Hepatocyte (in vitro differentiated cells): ENCODE data around the gene HAAO. TPM values are rescaled to one million over a fixed set of nuclear protein-coding genes. Genes with fewer than 3 reads are reported as not detected.

ENCODE experiments used
- DNase-seq: peaks from one replicate; pipeline ENCODE4 v3.0.0-alpha.2; 2016; ENCODE audit warnings: low spot score
- H2AFZ ChIP-seq: fragments of 200-600 bp; sonication (generic); 2 replicates; pipeline ENCODE4 v1.6.0; 2016; ENCODE audit warnings: antibody characterized with exemption, mild to moderate bottlenecking
- H3K27ac ChIP-seq: fragments of 200-600 bp; sonication (generic); 2 replicates; pipeline ENCODE4 v1.5.1; 2016; ENCODE audit warnings: mild to moderate bottlenecking
- H3K27me3 ChIP-seq: fragments of 200-600 bp; sonication (generic); 2 replicates; pipeline ENCODE4 v1.6.1; 2016
- H3K36me3 ChIP-seq: fragments of 200-600 bp; sonication (generic); replicated peaks from 2 replicates; pipeline ENCODE4 v1.5.1; 2016; ENCODE audit warnings: low read depth; ENCODE audit not compliant: insufficient read depth
- H3K4me1 ChIP-seq: fragments of 200-600 bp; sonication (generic); 2 replicates; pipeline ENCODE4 v1.5.1; 2016; ENCODE audit warnings: mild to moderate bottlenecking, moderate library complexity; ENCODE audit not compliant: insufficient read depth
- H3K4me2 ChIP-seq: fragments of 200-600 bp; sonication (generic); 2 replicates; pipeline ENCODE4 v1.6.0; 2016
- H3K4me3 ChIP-seq: fragments of 200-600 bp; sonication (generic); 2 replicates; pipeline ENCODE4 v1.5.1; 2016; ENCODE audit warnings: mild to moderate bottlenecking
- H3K79me2 ChIP-seq: fragments of 200-600 bp; sonication (generic); 2 replicates; pipeline ENCODE4 v1.6.0; 2017; ENCODE audit warnings: mild to moderate bottlenecking
- H3K9me2 ChIP-seq: fragments of 200-600 bp; sonication (generic); replicated peaks from 2 replicates; pipeline ENCODE4 v1.6.0; 2017; ENCODE audit warnings: mild to moderate bottlenecking; ENCODE audit not compliant: insufficient read depth
- H3K9me3 ChIP-seq: fragments of 200-600 bp; sonication (generic); 2 replicates; pipeline ENCODE4 v1.5.1; 2016; ENCODE audit warnings: low read depth, mild to moderate bottlenecking
- H4K20me1 ChIP-seq: fragments of 200-600 bp; sonication (generic); 2 replicates; pipeline ENCODE4 v1.6.0; 2016; ENCODE audit warnings: mild to moderate bottlenecking; ENCODE audit not compliant: insufficient read depth, poor library complexity, severe bottlenecking
- EZH2 ChIP-seq: fragments of 200-600 bp; sonication (generic); IDR thresholded peaks from 2 replicates; pipeline ENCODE4 v1.6.1; 2016; ENCODE audit warnings: antibody characterized with exemption, mild to moderate bottlenecking, borderline replicate concordance
- EZH2phosphoT487 ChIP-seq: fragments of 200-600 bp; sonication (generic); IDR thresholded peaks from one replicate; pipeline ENCODE4 v1.6.1; 2018; ENCODE audit warnings: antibody characterized with exemption, mild to moderate bottlenecking, low read depth, moderate library complexity; ENCODE audit not compliant: unreplicated experiment, severe bottlenecking
- WGBS: methylation state at CpG from one replicate; pipeline ENCODE4 v1.1.6; 2016; ENCODE audit warnings: low lambda C conversion rate; ENCODE audit errors: missing lambda C conversion rate; 5-methylcytosine and 5-hydroxymethylcytosine counted together
- polyA plus RNA-seq: library from polyadenylated mRNA; unstranded; fragments of >200 nt; fragmentation: Nextera tagmentation; extraction: Ambion mirVana; gene quantifications from 2 replicates; pipeline ENCODE4 v1.2.1, GENCODE V29; 2016
- total RNA-seq: library from RNA; depleted of rRNA; stranded (reverse); fragments of >200 nt; gene quantifications from 2 replicates; pipeline ENCODE4 v1.2.3, GENCODE V29; 2014
- TF ChIP-seq, protein P1 (sequence below): fragments of 200-600 bp; sonication (generic); IDR thresholded peaks from 2 replicates; pipeline ENCODE4 v1.5.1; 2016; ENCODE audit warnings: antibody characterized with exemption, mild to moderate bottlenecking; ENCODE audit not compliant: poor library complexity

The HAAO gene
- total and polyA plus RNA-seq, 2 experiments from 2014 or later, result 22.0 to 35.4 TPM

DNA sequence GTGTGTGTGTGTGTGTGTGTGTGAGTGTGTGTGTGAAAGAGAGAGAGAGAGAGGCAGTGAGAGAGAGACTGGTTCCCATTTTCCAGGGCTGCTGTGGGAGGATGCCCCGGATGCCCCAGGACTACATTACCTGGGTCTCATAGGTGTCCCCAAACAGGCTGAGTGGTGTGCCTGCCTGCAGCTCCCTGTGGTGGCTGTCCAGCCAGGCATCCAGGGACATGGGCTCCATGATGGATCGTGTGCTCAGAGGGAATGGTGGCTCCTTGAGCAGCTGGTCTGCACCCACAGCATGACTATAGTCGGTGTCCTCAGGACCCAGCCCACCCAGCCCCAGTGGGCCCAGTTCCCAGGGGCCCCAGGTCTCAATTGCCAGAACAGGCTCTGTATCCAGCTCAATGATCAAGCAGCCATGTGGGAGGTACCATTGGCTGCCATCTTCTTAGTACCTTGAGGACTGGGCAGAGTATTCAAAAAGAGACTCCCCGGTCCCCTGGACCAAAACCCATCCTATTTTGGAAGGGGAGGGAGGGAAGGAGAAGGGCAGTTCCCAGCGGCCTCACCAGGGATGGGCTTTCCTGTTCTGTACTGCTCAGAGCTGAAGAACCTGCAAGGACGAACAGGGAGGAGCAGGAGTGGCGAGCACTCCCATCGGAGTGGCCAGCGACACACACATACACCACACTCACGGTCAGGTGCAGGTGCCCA, 22.6 kb downstream of the HAAO start:
- Histone ChIP-seq H3K27me3 (no peaks in the 10 kb centered on the region), H3K79me2 (no peaks in the 10 kb centered on the region), H3K4me1 (no peaks in the 10 kb centered on the region), H4K20me1 (no peaks in the 10 kb centered on the region), H3K4me3 (no peak overlapping the region), H3K36me3 (no peaks in the 10 kb centered on the region), H3K4me2 (no peak overlapping the region), H3K9me2 (no peaks in the 10 kb centered on the region), H3K27ac (no peak overlapping the region), H3K9me3 (no peaks in the 10 kb centered on the region), H2AFZ (no peak overlapping the region)
- DNase-seq, result no peak
- WGBS, result 95% methylated on average over 10 of the region's 10 CpGs
- TF ChIP-seq, protein P1, sequence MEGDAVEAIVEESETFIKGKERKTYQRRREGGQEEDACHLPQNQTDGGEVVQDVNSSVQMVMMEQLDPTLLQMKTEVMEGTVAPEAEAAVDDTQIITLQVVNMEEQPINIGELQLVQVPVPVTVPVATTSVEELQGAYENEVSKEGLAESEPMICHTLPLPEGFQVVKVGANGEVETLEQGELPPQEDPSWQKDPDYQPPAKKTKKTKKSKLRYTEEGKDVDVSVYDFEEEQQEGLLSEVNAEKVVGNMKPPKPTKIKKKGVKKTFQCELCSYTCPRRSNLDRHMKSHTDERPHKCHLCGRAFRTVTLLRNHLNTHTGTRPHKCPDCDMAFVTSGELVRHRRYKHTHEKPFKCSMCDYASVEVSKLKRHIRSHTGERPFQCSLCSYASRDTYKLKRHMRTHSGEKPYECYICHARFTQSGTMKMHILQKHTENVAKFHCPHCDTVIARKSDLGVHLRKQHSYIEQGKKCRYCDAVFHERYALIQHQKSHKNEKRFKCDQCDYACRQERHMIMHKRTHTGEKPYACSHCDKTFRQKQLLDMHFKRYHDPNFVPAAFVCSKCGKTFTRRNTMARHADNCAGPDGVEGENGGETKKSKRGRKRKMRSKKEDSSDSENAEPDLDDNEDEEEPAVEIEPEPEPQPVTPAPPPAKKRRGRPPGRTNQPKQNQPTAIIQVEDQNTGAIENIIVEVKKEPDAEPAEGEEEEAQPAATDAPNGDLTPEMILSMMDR, result no peak
- TF ChIP-seq EZH2phosphoT487 (no peak), EZH2 (no peak)

DNA sequence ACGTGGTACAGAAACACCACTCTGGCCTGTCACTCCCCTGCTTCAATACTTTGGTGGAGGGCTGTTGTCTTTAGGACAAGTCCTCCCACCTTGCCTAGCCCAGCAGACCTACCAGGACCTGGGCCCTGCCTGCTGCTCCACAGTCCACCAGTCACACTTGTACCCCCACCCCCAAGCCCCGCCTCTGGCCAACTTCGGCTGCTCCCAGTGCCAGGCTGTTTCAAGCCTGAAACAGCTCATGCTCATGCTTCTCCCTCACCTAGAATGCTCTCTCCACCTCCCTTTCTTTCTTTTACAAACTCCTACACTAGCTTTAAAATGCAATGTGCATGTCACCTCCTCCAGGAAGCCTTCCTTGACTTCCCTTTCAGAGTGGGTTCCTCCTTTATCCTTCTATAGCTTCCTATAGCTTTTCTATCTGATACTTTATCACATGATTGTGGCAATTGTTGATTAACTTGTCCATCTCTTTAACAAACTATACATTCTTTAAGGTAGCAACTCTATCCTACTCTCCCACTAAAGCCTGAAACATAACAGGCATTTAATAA, 23.6 kb downstream of the HAAO start:
- H3K9me3 ChIP-seq, result no peaks in the 10 kb centered on the region
- no peak overlapping the region for H3K4me3 ChIP-seq
- no peaks in the 10 kb centered on the region for H3K4me1 ChIP-seq
- H3K27me3 ChIP-seq, result no peaks in the 10 kb centered on the region
- no peaks in the 10 kb centered on the region for H3K9me2 ChIP-seq
- DNase-seq, result no peak
- H2AFZ ChIP-seq, result no peak overlapping the region
- 83% methylated on average over 3 of the region's 3 CpGs for WGBS
- H3K79me2 ChIP-seq, result no peaks in the 10 kb centered on the region
- no peaks in the 10 kb centered on the region for H3K36me3 ChIP-seq
- no peak overlapping the region for H3K4me2 ChIP-seq
- no peaks in the 10 kb centered on the region for H4K20me1 ChIP-seq
- H3K27ac ChIP-seq, result no peak overlapping the region
- no peak for TF ChIP-seq EZH2
- TF ChIP-seq, protein P1, result no peak
- TF ChIP-seq EZH2phosphoT487, result no peak

DNA sequence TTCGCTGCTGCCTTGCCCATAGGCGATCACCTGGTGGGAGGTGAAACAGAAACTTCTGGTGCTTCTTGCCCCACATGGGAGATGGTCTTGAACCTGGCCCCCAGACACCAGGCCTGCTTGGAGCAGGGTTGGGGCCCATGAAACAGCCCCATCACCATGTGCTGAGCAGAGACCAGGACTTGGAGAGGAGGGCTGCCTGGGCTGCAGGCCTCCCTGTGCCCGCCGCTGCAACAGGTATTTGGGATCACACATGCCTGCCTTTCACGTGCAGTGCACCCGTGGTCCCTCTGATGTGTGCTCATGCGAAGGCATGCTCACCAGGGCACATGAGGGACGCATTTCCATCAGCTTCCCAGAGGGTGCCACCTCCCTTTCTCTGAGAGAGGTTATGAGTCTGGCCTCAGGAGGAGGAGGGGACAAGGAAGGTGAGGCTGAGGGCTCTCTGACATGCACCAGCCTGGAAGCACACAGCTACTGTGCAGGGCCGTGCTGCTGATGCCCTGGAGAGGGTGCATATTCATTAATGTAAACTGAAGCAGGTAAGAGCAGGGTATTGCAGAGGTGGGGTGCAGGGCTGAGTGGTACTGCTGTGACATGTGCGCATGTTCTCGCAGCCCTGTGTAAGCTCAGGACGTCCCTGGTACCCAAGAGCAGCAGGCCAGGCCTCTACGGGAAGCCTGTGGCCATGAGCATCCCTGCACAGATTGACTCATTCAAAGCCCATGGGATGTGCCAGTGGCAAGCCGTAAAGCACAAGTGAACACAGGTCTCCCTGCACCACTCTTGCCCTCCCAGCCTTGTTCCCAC, 24.3 kb downstream of the HAAO start:
- Histone ChIP-seq H3K27me3 (no peaks in the 10 kb centered on the region), H3K79me2 (no peaks in the 10 kb centered on the region), H3K27ac (no peak overlapping the region), H3K4me1 (no peaks in the 10 kb centered on the region), H3K4me2 (no peak overlapping the region), H4K20me1 (no peaks in the 10 kb centered on the region), H3K9me3 (no peaks in the 10 kb centered on the region), H3K9me2 (no peaks in the 10 kb centered on the region), H3K4me3 (no peak overlapping the region), H2AFZ (no peak overlapping the region), H3K36me3 (no peaks in the 10 kb centered on the region)
- DNase-seq, result no peak
- 87% methylated on average over 14 of the region's 14 CpGs for WGBS
- TF ChIP-seq EZH2, result no peak
- no peak for TF ChIP-seq EZH2phosphoT487
- TF ChIP-seq, protein P1, result no peak
